Epithelial cell of prostate (primary cell): Measurements from ENCODE around the gene KCNH3.

Experiments
- DNase-seq: peaks from one replicate; pipeline ENCODE4 v3.0.0-alpha.2; 2011; ENCODE audit warnings: low read depth, low spot score
- H3K27ac ChIP-seq: fragments of 450-650 bp; 2 replicates; pipeline ENCODE4 v1.5.1; 2017; ENCODE audit warnings: mild to moderate bottlenecking

KCNH3 gene

GRCh38 chr12:49543221-49543913 lies 4.5 kb downstream of the KCNH3 start:
- DNase-seq, result no peak
- H3K27ac ChIP-seq, result no peak overlapping the region

- DNase-seq, result no peak
Measured at GRCh38 chr12:49543914-49544815, 5.3 kb downstream of the KCNH3 start.

GRCh38 chr12:49545815-49546214 lies 7.0 kb downstream of the KCNH3 start:
- no peak overlapping the region for H3K27ac ChIP-seq
- DNase-seq, result no peak

More at GRCh38 chr12:49543914-49544815, 5.3 kb downstream of the KCNH3 start:
- no peak overlapping the region for H3K27ac ChIP-seq

DNA sequence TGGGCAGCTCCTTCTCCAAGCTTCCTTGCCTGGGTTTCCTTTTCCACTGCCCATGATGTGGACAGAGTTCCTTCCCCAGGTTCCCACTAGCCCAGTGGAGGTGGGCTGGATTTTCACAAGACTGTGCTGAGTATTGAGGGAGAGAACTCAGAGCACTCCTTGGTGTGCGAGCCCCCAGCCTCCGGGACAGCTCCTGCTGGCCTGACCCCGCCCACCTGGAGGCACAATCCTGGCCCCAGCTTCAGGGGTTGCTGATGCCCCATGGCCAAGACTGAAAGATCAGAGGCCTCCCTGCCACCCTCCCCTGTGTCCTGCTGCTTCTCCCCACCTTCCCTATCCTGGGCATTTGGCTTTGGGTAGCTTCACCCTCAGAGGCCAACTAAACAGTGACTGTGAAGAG lies 7.7 kb downstream of the KCNH3 start:
- DNase-seq, result no peak
- no peak overlapping the region for H3K27ac ChIP-seq

DNA sequence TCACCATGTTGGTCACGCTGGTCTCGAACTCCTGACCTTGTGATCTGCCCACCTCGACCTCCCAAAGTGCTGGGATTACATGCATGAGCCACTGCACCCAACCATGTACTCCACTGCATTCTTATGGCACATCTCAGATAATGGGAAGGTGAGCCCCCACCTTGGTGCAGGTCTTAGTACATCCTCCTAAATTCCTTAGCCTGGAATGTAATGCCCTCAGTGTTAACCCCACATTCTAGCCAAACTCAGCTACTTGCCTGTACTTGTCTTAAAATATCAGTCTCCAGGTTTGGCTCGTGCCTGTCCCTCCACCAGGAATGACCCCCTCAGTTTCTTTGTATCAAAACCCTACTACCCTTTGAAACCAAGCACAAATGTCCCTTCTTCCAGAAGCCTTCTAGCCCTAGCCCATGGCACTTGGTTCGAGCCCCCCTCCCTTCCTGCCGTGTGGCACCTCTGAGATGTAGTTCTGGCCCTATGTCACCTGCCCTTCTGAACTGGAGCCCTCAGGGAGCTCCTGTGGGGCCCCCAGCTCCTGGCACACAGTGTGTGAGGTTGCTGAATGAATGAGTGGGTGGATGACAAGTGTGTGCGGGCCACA lies 8.4 kb downstream of the KCNH3 start:
- H3K27ac ChIP-seq, result no peak overlapping the region
- no peak for DNase-seq

GRCh38 chr12:49548481-49548821 lies 9.6 kb downstream of the KCNH3 start:
- H3K27ac ChIP-seq, result no peak overlapping the region

GRCh38 chr12:49548822-49549648 lies 10.2 kb downstream of the KCNH3 start:
- DNase-seq, result no peak
- no peak overlapping the region for H3K27ac ChIP-seq

More at GRCh38 chr12:49548481-49548821, 9.6 kb downstream of the KCNH3 start:
- no peak for DNase-seq

GRCh38 chr12:49549735-49550692 lies 11.2 kb downstream of the KCNH3 start:
- DNase-seq, result no peak
- H3K27ac ChIP-seq, result no peak overlapping the region

GRCh38 chr12:49550693-49551252 lies 11.9 kb downstream of the KCNH3 start:
- DNase-seq, result no peak
- no peak overlapping the region for H3K27ac ChIP-seq

DNA sequence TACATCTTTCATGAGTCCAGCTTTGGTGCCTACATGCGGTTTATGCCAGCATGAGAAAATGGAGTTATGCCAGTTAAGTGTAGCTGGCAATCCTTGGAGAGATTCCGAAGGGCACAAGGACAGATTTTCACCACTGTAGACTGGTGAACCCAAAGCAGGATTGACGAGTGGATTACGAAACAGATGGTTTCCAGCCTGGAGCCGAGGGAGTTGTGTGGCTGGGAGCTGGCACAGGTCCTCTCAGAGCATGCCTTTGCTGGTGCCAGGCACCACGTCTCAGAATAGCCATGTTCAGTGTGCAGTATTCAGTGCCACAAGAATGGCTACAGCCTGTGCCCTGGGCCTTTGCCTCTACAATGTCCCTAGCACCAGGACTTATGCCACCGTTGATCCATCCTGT lies 13.2 kb downstream of the KCNH3 start:
- DNase-seq, result no peak
- H3K27ac ChIP-seq, result no peak overlapping the region

- H3K27ac ChIP-seq, result no peak overlapping the region
- DNase-seq, result no peak
Measured at GRCh38 chr12:49552425-49552824, 13.6 kb downstream of the KCNH3 start.

- DNase-seq, result no peak
- H3K27ac ChIP-seq, result no peak overlapping the region
Measured at GRCh38 chr12:49552899-49553298, 14.1 kb downstream of the KCNH3 start.

- H3K27ac ChIP-seq, result no peak overlapping the region
- no peak for DNase-seq
Measured at GRCh38 chr12:49553512-49554088, 14.8 kb downstream of the KCNH3 start.

DNA sequence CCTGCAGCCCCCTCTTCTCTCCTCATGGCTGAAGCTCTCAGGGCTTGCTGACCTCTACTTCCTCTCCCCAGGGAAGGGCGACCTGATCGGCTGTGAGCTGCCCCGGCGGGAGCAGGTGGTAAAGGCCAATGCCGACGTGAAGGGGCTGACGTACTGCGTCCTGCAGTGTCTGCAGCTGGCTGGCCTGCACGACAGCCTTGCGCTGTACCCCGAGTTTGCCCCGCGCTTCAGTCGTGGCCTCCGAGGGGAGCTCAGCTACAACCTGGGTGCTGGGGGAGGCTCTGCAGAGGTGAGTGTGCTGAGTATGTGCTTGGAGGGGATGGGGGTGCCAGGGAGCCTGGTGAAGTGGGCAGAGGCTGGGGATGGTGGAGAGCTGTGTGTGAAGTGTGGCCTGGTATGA lies 15.4 kb downstream of the KCNH3 start:
- no peak overlapping the region for H3K27ac ChIP-seq
- DNase-seq, result no peak

DNA sequence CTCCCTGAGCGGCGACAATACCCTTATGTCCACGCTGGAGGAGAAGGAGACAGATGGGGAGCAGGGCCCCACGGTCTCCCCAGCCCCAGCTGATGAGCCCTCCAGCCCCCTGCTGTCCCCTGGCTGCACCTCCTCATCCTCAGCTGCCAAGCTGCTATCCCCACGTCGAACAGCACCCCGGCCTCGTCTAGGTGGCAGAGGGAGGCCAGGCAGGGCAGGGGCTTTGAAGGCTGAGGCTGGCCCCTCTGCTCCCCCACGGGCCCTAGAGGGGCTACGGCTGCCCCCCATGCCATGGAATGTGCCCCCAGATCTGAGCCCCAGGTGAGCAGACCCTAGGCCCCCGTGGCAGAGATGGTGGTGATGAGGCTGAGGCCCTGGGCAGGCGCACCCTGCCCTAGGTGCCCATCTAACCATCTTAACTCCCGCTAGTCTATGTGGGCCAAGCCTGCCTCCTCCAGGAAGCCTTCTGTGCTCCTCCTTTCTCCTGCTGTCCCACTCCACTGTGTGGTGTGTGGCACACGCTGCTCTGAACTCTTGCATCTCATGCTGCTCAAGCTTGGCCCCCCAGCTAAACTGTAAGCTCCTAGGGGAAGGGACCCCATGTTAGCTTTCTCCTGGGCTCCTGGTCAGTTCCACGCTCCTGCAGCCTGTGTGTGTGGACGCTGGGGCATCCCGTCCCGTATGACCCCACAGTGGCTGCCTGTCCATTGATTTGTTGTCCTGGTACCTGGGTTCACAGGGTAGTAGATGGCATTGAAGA lies 17.0 kb downstream of the KCNH3 start:
- DNase-seq, result no peak
- no peak overlapping the region for H3K27ac ChIP-seq

DNA sequence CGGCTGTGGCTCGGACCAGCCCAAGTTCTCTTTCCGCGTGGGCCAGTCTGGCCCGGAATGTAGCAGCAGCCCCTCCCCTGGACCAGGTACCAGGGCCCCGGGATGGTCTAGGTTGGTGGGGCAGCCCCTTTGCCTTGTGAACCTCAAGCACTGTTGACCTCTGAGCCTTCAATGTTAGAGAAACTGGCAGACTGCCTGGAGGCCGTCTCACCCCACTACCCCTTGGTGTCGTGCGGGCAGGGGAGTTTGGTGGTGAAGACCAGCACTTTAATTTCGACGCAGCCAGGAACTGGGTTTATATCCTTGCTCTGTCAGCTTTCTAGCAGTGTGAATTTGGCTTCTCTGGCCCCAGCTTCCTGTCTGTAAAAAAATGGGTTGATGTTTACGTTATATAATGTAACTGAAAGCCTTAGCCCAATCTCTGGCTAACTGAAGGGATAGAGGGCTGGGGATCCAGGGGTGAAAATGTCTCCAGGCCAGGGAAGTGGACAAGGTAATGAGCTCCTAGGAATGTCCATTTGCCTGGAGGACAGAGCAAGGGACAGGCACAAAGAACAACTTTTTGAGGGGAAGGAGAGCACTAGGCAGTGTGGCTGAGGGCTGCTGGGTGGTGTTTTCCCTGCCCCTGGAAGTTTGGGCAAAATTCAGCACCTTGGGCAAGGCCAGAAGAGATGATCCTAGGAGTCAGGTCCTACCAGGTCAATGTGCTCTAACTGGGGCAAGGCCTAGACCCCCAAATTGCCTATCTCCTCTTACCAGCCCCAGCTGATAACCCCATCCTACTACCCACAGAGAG lies 17.8 kb downstream of the KCNH3 start:
- no peak for DNase-seq
- no peak overlapping the region for H3K27ac ChIP-seq
